ENCODE results near the gene CTSS.
"Not testable (repeated sequence)": the region's sequence is repeated elsewhere in the genome, so short reads cannot be mapped to it uniquely, and the experiment has no call there.

Gene CTSS

DNA sequence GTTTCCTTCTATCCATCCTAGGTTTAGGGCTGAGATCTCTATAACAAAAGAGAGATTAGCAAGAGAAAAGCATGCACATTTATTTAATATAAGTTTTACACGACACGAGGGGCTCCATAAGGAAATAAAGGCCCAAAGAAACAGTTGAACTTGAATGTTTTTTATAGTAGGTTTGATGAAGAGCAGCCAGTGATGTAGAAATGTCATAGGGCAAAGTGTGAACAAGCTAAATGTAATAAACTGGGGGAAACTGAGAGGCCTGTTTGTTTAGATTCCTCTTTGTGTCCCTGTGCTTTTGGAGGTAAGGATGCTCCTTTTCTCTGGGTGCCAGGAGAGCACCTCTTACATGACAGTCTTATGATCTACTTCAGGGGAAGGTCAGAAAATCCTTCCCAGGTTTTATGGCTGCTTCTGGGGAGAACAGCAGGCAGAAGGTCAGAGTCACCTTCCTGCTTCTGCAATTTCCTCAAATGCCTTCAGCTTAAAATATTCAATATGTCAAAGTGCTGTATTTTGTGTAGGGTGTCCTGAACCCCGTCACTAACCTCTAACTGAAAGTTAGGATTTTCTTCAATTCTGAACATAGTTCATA lies 35.4 kb downstream of the CTSS start:
- TF ChIP-seq, protein P1, sequence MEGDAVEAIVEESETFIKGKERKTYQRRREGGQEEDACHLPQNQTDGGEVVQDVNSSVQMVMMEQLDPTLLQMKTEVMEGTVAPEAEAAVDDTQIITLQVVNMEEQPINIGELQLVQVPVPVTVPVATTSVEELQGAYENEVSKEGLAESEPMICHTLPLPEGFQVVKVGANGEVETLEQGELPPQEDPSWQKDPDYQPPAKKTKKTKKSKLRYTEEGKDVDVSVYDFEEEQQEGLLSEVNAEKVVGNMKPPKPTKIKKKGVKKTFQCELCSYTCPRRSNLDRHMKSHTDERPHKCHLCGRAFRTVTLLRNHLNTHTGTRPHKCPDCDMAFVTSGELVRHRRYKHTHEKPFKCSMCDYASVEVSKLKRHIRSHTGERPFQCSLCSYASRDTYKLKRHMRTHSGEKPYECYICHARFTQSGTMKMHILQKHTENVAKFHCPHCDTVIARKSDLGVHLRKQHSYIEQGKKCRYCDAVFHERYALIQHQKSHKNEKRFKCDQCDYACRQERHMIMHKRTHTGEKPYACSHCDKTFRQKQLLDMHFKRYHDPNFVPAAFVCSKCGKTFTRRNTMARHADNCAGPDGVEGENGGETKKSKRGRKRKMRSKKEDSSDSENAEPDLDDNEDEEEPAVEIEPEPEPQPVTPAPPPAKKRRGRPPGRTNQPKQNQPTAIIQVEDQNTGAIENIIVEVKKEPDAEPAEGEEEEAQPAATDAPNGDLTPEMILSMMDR (IDR thresholded peaks at IDR 0.05; ENCODE audit: borderline replicate concordance, insufficient read depth, low read depth, low read length) = no peak
- no peak overlapping the region for H3K4me3 ChIP-seq (ENCODE audit: low read depth, low read length)

DNA sequence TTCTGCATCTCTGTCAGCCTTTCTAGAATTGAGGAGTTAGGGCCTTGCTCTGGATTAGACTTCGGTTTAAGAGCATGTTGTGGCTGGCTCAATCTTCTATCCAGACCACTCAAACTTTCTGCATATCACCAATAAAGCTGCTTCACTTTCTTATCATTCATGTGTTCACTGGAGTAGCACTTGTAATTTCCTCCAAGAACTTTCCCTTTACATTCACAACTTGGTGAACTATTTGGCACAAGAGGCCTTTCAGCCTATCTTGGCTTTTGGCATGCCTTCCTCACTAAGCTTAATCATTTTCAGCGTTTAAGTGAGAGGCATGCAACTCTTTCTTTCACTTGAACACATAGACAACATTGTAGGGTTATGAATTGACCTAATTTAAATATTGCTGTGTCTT lies 41.2 kb downstream of the CTSS start:
- no peak overlapping the region for H3K4me3 ChIP-seq (ENCODE audit: low read depth, low read length)
- TF ChIP-seq, protein P1 (IDR thresholded peaks at IDR 0.05; ENCODE audit: borderline replicate concordance, insufficient read depth, low read depth, low read length) = no peak

DNA sequence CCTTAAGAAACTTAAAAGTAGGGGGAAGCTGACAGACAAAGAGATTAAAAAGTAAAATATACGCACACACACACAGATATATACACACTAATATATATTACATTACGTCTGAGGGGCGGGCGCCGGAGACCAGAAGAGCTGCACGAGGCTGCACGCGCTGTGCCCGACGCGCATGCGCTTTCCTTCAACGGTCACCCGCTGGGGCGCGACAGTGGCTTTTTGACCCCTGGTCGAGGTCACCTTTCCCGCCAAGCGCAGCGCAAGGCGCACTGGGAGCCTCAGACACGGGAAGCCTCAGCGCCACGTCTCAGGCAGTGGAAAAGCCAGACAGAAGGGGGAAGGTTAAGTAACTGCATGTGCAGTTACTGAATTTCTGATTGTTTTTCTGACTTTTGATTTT lies 44.9 kb downstream of the CTSS start, which contains the start of gene HORMAD1:
TSS of gene HORMAD1 (minus strand) at position 193 of the 400 bp plus-strand sequence. CDS start 1,390 bp downstream, outside the sequence.
- TF ChIP-seq, protein P1 (IDR thresholded peaks at IDR 0.05; ENCODE audit: borderline replicate concordance, insufficient read depth, low read depth, low read length) = no peak

DNA sequence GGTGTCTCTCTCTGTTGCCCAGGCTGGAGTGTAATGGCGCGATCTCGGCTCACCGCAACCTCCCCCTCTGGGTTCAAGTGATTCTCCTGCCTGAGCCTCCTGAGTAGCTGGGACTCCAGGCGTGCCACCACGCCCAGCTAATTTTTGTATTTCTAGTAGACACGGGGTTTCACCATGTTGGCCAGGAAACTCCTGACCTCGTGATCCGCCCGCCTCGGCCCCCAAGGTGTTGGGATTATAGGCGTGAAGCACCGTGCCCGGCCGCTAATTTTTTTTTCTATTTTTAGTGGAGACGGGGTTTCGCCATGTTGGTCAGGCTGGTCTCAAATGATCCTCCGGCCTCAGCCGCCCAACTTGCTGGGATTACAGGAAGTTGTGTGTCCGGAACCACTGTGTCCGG lies 45.5 kb downstream of the CTSS start:
- no peak overlapping the region for H3K4me3 ChIP-seq (ENCODE audit: low read depth, low read length)
- TF ChIP-seq, protein P1 (IDR thresholded peaks at IDR 0.05; ENCODE audit: borderline replicate concordance, insufficient read depth, low read depth, low read length) = no peak

More for the DNA sequence above, 44.9 kb downstream of the CTSS start, which contains the start of gene HORMAD1:
- H3K4me3 ChIP-seq (ENCODE audit: low read depth, low read length) = no peak within 1 kb of the TSS

DNA sequence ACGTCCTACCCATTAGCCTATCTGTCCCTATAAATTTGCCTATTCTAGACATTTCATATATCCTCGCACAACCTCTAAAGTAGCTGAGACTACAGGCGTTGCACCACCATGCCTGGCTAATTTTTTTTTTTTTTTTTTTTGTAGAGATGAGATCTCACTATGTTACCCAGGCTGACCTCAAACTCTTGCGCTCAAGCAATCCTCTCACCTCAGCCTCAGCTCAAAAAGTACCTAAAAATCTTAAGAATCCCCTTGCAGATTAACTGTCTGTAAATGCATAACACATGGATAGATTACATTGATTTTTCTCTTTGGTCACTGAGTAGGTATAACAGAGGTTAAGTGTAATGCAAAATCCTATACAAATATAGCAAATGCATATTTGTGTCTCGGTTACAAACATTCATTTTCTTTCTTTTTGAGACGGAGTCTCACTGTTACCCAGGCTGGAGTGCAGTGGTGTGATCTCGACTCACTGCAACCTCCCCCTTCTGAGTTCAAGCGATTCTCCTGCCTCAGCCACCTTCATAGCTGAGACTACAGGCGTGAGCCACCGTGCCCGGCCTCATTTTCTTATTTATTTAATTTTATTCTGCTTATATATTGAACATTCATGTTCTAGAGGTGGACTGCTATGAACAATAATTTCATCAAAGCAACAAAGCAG lies 47.2 kb downstream of the CTSS start:
- no peak overlapping the region for H3K4me3 ChIP-seq (ENCODE audit: low read depth, low read length)
- TF ChIP-seq, protein P1 (IDR thresholded peaks at IDR 0.05; ENCODE audit: borderline replicate concordance, insufficient read depth, low read depth, low read length) = no peak

DNA sequence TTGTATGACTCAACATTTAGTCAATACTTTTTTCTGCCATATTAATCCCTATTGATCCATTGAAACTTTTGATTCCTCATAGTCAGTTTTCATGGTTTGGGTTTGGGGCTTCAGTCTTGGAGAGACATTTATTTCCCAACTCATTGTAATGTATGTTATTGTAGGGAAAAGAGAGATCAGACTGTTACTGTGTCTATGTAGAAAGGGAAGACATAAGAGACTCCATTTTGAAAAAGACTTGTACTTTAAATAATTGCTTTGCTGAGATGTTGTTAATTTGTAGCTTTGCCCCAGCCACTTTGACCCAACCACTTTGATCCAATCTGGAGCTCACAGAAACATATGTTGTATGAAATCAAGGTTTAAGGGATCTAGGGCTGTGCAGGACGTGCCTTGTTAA lies 56.5 kb downstream of the CTSS start:
- not testable (repeated sequence) for H3K4me3 ChIP-seq (ENCODE audit: low read depth, low read length)

DNA sequence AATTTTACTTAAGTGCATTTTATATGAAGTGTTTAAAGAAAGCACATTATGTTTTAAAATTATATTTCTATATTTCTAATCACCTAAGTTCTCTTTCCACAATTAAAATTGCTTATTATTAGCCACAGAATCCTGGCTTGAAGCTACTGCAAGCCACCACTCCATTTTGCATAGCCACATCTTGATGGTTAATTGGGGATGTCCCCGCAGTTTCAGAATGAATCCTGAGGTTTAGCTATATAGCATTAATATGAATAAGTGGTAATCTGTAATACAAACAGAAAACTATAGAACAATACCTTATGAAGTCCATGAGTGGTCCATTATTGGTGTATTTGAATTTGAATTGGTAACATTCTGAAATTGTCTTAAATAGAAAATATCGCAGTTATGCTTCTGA lies 57.0 kb downstream of the CTSS start:
- TF ChIP-seq, protein P1 (IDR thresholded peaks at IDR 0.05; ENCODE audit: borderline replicate concordance, insufficient read depth, low read depth, low read length) = no peak
- H3K4me3 ChIP-seq (ENCODE audit: low read depth, low read length) = no peak overlapping the region
